HepG2 (cell line): ENCODE measurements around the gene CTF1. TPM values are rescaled to one million over a fixed set of nuclear protein-coding genes. Genes with fewer than 3 reads are reported as not detected.

Source experiments
- AFF4 ChIP-seq: sonication (generic); formaldehyde crosslinking; IDR thresholded peaks from 2 replicates; pipeline ENCODE4 v1.4.0; 2020; ENCODE audit warnings: missing genetic modification reagents
- ATM ChIP-seq: fragments of 450-650 bp; IDR thresholded peaks from 2 replicates; pipeline ENCODE4 v1.7.1; 2017; ENCODE audit warnings: mild to moderate bottlenecking, borderline replicate concordance
- GATAD2A ChIP-seq: IDR thresholded peaks from 2 replicates; pipeline ENCODE4 v1.6.1; 2016
- HNRNPK ChIP-seq: fragments of 200-400 bp; formaldehyde crosslinking; IDR thresholded peaks from 2 replicates; pipeline ENCODE4 v1.6.1; 2018; ENCODE audit warnings: low read length, low read depth, moderate library complexity, mild to moderate bottlenecking; ENCODE audit not compliant: poor library complexity, severe bottlenecking
- MIXL1 ChIP-seq: IDR thresholded peaks from 2 replicates; pipeline ENCODE4 v1.6.1; 2016
- MZF1 ChIP-seq: sonication (generic); formaldehyde crosslinking; IDR thresholded peaks from 2 replicates; pipeline ENCODE4 v1.8.1; 2023; ENCODE audit warnings: mild to moderate bottlenecking, missing genetic modification reagents, borderline replicate concordance
- NFRKB ChIP-seq: fragments of 450-650 bp; IDR thresholded peaks from 2 replicates; pipeline ENCODE4 v1.6.1; 2017
- PBX3 ChIP-seq: sonication (generic); formaldehyde crosslinking; IDR thresholded peaks from 2 replicates; pipeline ENCODE4 v1.8.1; 2023; ENCODE audit warnings: missing genetic modification reagents, inconsistent platforms, borderline replicate concordance
- PHF21A ChIP-seq: sonication (generic); formaldehyde crosslinking; IDR thresholded peaks from 2 replicates; pipeline ENCODE4 v1.5.0; 2020; ENCODE audit warnings: mild to moderate bottlenecking, missing genetic modification reagents
- REL ChIP-seq: sonication (generic); formaldehyde crosslinking; conservative IDR thresholded peaks from 2 replicates; pipeline ENCODE4 v1.8.0; 2022; ENCODE audit warnings: mild to moderate bottlenecking, missing genetic modification reagents, moderate library complexity
- SKI ChIP-seq: fragments of 450-650 bp; IDR thresholded peaks from one replicate; pipeline ENCODE4 v1.6.1; 2018; ENCODE audit warnings: mild to moderate bottlenecking; ENCODE audit not compliant: partially characterized antibody
- TRAFD1 ChIP-seq: sonication (generic); formaldehyde crosslinking; IDR thresholded peaks from 2 replicates; pipeline ENCODE4 v1.5.1; 2020; ENCODE audit warnings: missing genetic modification reagents, mild to moderate bottlenecking, borderline replicate concordance
- ZBTB25 ChIP-seq: IDR thresholded peaks from 2 replicates; pipeline ENCODE4 v1.6.1; 2018; ENCODE audit warnings: missing genetic modification reagents
- ZC3H4 ChIP-seq: sonication (generic); formaldehyde crosslinking; IDR thresholded peaks from 2 replicates; pipeline ENCODE4 v1.4.0; 2020; ENCODE audit warnings: missing genetic modification reagents, borderline replicate concordance
- ZFP90 ChIP-seq: sonication (generic); formaldehyde crosslinking; IDR thresholded peaks from 2 replicates; pipeline ENCODE4 v1.8.0; 2022; ENCODE audit warnings: missing genetic modification reagents, mild to moderate bottlenecking, inconsistent platforms, borderline replicate concordance
- ZKSCAN5 ChIP-seq: sonication (generic); formaldehyde crosslinking; IDR thresholded peaks from 2 replicates; pipeline ENCODE4 v1.5.1; 2020; ENCODE audit warnings: mild to moderate bottlenecking, missing genetic modification reagents
- ZNF256 ChIP-seq: sonication (generic); formaldehyde crosslinking; conservative IDR thresholded peaks from 2 replicates; pipeline ENCODE4 v1.4.0; 2020; ENCODE audit warnings: missing genetic modification reagents
- ZNF552 ChIP-seq: sonication (generic); formaldehyde crosslinking; IDR thresholded peaks from 2 replicates; pipeline ENCODE4 v1.9.0; 2022; ENCODE audit warnings: missing genetic modification reagents, mild to moderate bottlenecking, borderline replicate concordance
- ZNF563 ChIP-seq: sonication (generic); formaldehyde crosslinking; IDR thresholded peaks from 2 replicates; pipeline ENCODE4 v1.8.0; 2022; ENCODE audit warnings: mild to moderate bottlenecking, moderate library complexity, missing genetic modification reagents
- ZNF619 ChIP-seq: sonication (generic); formaldehyde crosslinking; IDR thresholded peaks from 2 replicates; pipeline ENCODE4 v1.4.0; 2020; ENCODE audit warnings: mild to moderate bottlenecking, missing genetic modification reagents
- ZNF670 ChIP-seq: sonication (generic); formaldehyde crosslinking; IDR thresholded peaks from 2 replicates; pipeline ENCODE4 v1.8.0; 2022; ENCODE audit warnings: mild to moderate bottlenecking, missing genetic modification reagents, borderline replicate concordance
- ZNF703 ChIP-seq: sonication (generic); formaldehyde crosslinking; IDR thresholded peaks from 2 replicates; pipeline ENCODE4 v1.5.1; 2020; ENCODE audit warnings: missing genetic modification reagents, mild to moderate bottlenecking, moderate library complexity, borderline replicate concordance
- ZNF749 ChIP-seq: sonication (generic); formaldehyde crosslinking; IDR thresholded peaks from 2 replicates; pipeline ENCODE4 v1.8.0; 2022; ENCODE audit warnings: mild to moderate bottlenecking, missing genetic modification reagents, moderate library complexity, borderline replicate concordance
- polyA plus RNA-seq, 8 experiments: library from polyadenylated mRNA; depleted of rRNA in 3 of 8; stranded (reverse) in 7 of 8; unstranded in 1 of 8; fragments of >200 nt; fragmentation: Illumina TruSeq in 4 of 8; extraction: Trizol in 4 of 8; gene quantifications; 2 replicates each; pipeline versions ENCODE4 v1.2.1 to v1.2.3, GENCODE V29; 2011 to 2016; ENCODE audit warnings: low read depth in 4 of 8, missing spikeins in 1 of 8, mixed read lengths in 1 of 8; ENCODE audit not compliant: insufficient read depth in 1 of 8
- total RNA-seq, 5 experiments: library from RNA; depleted of rRNA; stranded (reverse); fragments of >200 nt; fragmentation: Illumina TruSeq; extraction: Trizol; gene quantifications; 2 replicates each; pipeline ENCODE4 v1.2.3, GENCODE V29; 2016; ENCODE audit warnings: low read depth in 1 of 5

CTF1 gene
- total and polyA plus RNA-seq, 2 of the 13 experiments (the other 11 are each of a cell fraction or from before 2014, with no cell fraction given) = 0.13 to 1.8 TPM

GRCh38 chr16:30896261-30896888, at the start of gene CTF1 (continued):
- TF ChIP-seq AFF4 (CRISPR knock-in tag) = no peak
- no peak for TF ChIP-seq NFRKB
- TF ChIP-seq PHF21A (CRISPR knock-in tag) = peak; percentile 80
- peak; percentile 70; the same call in 1 of the 2 replicates for TF ChIP-seq TRAFD1 (CRISPR knock-in tag)
- TF ChIP-seq ZNF619 (CRISPR knock-in tag) = no peak; the same call in 1 of the 2 replicates
- TF ChIP-seq PBX3 (CRISPR knock-in tag) = no peak
- TF ChIP-seq ZFP90 (CRISPR knock-in tag) = peak; percentile 77; the same call in 1 of the 2 replicates
- TF ChIP-seq GATAD2A (CRISPR knock-in tag) = no peak
- no peak for TF ChIP-seq REL (CRISPR knock-in tag)
- no peak for TF ChIP-seq ZC3H4
- no peak for TF ChIP-seq ZNF703 (CRISPR knock-in tag)
- TF ChIP-seq MIXL1 (CRISPR knock-in tag) = no peak
- 0 out of 2 replicates have a peak, but pooled peaks have one; percentile 63 for TF ChIP-seq ZNF670 (CRISPR knock-in tag)
- TF ChIP-seq MZF1 (CRISPR knock-in tag) = no peak
- TF ChIP-seq HNRNPK = peak; percentile 63
- no peak for TF ChIP-seq ZKSCAN5 (CRISPR knock-in tag)
- no peak for TF ChIP-seq ATM
- TF ChIP-seq ZBTB25 (CRISPR knock-in tag) = no peak
- TF ChIP-seq ZNF563 (CRISPR knock-in tag) = peak; percentile 66; the same call in 1 of the 2 replicates
- peak; percentile 75; the same call in 1 of the 2 replicates for TF ChIP-seq ZNF256
- TF ChIP-seq SKI = no peak
- TF ChIP-seq ZNF749 = peak; percentile 32; the same call in 1 of the 2 replicates
- TF ChIP-seq ZNF552 (CRISPR knock-in tag) = no peak
